Panc1 (cell line): ENCODE measurements around the gene GRHL1. TPM values are rescaled to one million over a fixed set of nuclear protein-coding genes. Genes with fewer than 3 reads are reported as not detected.

Experiments
- ATAC-seq: fragments of 200-7000 bp; cut with Tn5 transposase; 2 replicates; pipeline ENCODE4 v1.9.1; 2020; ENCODE audit warnings: mild to moderate bottlenecking, moderate library complexity
- BruUV-seq: library from RNA; stranded (reverse); fragments of 400-500 nt; replicated peaks from 2 replicates; lab custom pipeline; 2021; lab: Mats Ljungman, UMichigan
- CTCF ChIA-PET: fragments of 300-600 bp; sonication (Branson Sonifier 250); formaldehyde crosslinking; loops from one replicate; lab custom pipeline; 2022; ENCODE audit warnings: antibody characterized with exemption; lab: Charles Lee
- POLR2A ChIA-PET: fragments of 300-600 bp; sonication (Branson Sonifier 250); formaldehyde crosslinking; loops from one replicate; lab custom pipeline; 2022; ENCODE audit warnings: antibody characterized with exemption; lab: Charles Lee
- DNase-seq: peaks from one replicate; pipeline ENCODE4 v3.0.0-alpha.2; 2010; ENCODE audit warnings: low read depth, low spot score
- H3K27ac ChIP-seq: 2 replicates; pipeline ENCODE4 v1.5.1; 2011; ENCODE audit warnings: mild to moderate bottlenecking, low read length, inconsistent platforms
- H3K27me3 ChIP-seq: fragments of 200-500 bp; sonication (Bioruptor generic); 2 replicates; pipeline ENCODE4 v1.6.0; 2014; ENCODE audit warnings: low read length, inconsistent platforms; ENCODE audit not compliant: control insufficient read depth, insufficient read depth
- H3K36me3 ChIP-seq: fragments of 200-500 bp; sonication (Bioruptor generic); 2 replicates; pipeline ENCODE4 v1.5.1; 2014; ENCODE audit warnings: inconsistent platforms, mild to moderate bottlenecking, low read length, moderate library complexity; ENCODE audit not compliant: control insufficient read depth, insufficient read depth
- H3K4me1 ChIP-seq: 2 replicates; pipeline ENCODE4 v1.5.1; 2011; ENCODE audit warnings: inconsistent platforms, mild to moderate bottlenecking, low read length, moderate library complexity; ENCODE audit not compliant: control insufficient read depth, insufficient read depth
- H3K4me3 ChIP-seq, 2 experiments: 2 replicates each; pipeline ENCODE4 v1.5.1; 2011 to 2012; ENCODE audit warnings: low read depth in 2 of 2, low read length in 2 of 2, mild to moderate bottlenecking in 2 of 2, inconsistent platforms in 1 of 2, moderate library complexity in 1 of 2
- H3K9me3 ChIP-seq: fragments of 200-500 bp; sonication (Bioruptor generic); 2 replicates; pipeline ENCODE4 v1.5.1; 2014; ENCODE audit warnings: low read depth, mild to moderate bottlenecking, inconsistent platforms, low read length, moderate library complexity; ENCODE audit not compliant: control insufficient read depth, insufficient read depth
- CTCF ChIP-seq: fragments of 450-650 bp; IDR thresholded peaks from 2 replicates; pipeline ENCODE4 v1.5.1; 2017; ENCODE audit warnings: mild to moderate bottlenecking
- POLR2AphosphoS5 ChIP-seq: IDR thresholded peaks from 2 replicates; pipeline ENCODE4 v1.6.1; 2012; ENCODE audit warnings: mild to moderate bottlenecking, low read depth, low read length, moderate library complexity
- REST ChIP-seq, 2 experiments: IDR thresholded peaks; 2 replicates each; pipeline ENCODE4 v1.6.1; 2011 to 2012; ENCODE audit warnings: low read depth in 2 of 2, control low read depth in 1 of 2, low read length in 1 of 2, mild to moderate bottlenecking in 1 of 2, moderate library complexity in 1 of 2; ENCODE audit not compliant: insufficient read depth in 1 of 2
- SIN3A ChIP-seq: IDR thresholded peaks from 2 replicates; pipeline ENCODE4 v1.6.1; 2012; ENCODE audit warnings: low read depth, mild to moderate bottlenecking, low read length, moderate library complexity, borderline replicate concordance; ENCODE audit not compliant: insufficient read depth
- TCF7L2 ChIP-seq: IDR thresholded peaks from 2 replicates; pipeline ENCODE4 v1.6.1; 2011; ENCODE audit warnings: mild to moderate bottlenecking, low read depth, low read length, inconsistent platforms
- in situ Hi-C: cut with HindIII; loops from 2 replicates; pipeline ENCODE4 v1.10.0; 2016; ENCODE audit warnings: low sequenced_read_pairs, low pct_unique_long_range_greater_than_20kb
- intact Hi-C: fragments of 100-400 bp; cut with micrococcal nuclease; formaldehyde crosslinking; loops from one replicate; pipeline ENCODE4 v1.10.0; 2022; ENCODE audit not compliant: unreplicated experiment
- total RNA-seq: library from RNA; stranded (reverse); gene quantifications from one replicate; pipeline ENCODE4 v1.2.1, GENCODE V29; 2021; ENCODE audit not compliant: unreplicated experiment

Gene GRHL1
- total RNA-seq, 1 experiment from 2014 or later = 4.7 TPM

DNA sequence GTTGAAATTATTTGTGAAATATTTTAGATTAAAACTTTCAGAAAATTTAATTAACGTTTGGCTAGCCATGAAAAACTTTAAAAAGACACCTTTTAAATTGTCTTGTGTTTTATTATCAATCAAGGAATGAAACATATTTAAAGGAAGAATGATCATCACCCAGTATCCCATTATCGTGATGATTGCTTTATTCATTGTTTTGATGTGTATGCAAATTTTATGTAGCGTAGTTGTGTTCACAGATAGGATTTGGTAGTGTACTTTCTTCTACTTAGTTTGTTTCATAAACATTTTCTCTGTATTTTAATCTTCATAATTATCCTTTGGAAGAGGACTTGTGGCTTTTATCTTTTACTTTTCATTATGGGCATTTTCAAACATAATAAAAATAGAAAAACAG is 7.8 kb downstream of the GRHL1 start:
- in situ Hi-C loops = no loop called here
- CTCF ChIA-PET = no interaction called here
- intact Hi-C loops = no loop called here

GRCh38 chr2:9961013-9961412 is 9.5 kb downstream of the GRHL1 start:
- no peaks in the 10 kb centered on the region for H3K36me3 ChIP-seq
- ChIA-PET CTCF (no interaction called here), POLR2A (no interaction called here)
- no peak for ATAC-seq
- no TSS peak for BruUV-seq
- no peaks in the 10 kb centered on the region for H3K9me3 ChIP-seq
- H3K27ac ChIP-seq = no peak overlapping the region
- no peaks in the 10 kb centered on the region for H3K27me3 ChIP-seq
- intact Hi-C loops = no loop called here
- TF ChIP-seq REST (IDR thresholded peaks at IDR 0.05; ENCODE audit: insufficient read depth in 1 of 2, low read depth in 2 of 2, low read length in 1 of 2) (no peak), TCF7L2 (no peak)
- in situ Hi-C loops = no loop called here
- no peaks in the 10 kb centered on the region for H3K4me1 ChIP-seq
- no peak for DNase-seq
- no peak overlapping the region for H3K4me3 ChIP-seq

More for the DNA sequence above, 7.8 kb downstream of the GRHL1 start:
- POLR2A ChIA-PET = no interaction called here
- Histone ChIP-seq H3K27me3 (no peaks in the 10 kb centered on the region), H3K4me3 (no peak overlapping the region), H3K4me1 (no peaks in the 10 kb centered on the region; the same call in 1 of the 2 replicates), H3K9me3 (no peaks in the 10 kb centered on the region), H3K27ac (no peak overlapping the region), H3K36me3 (no peaks in the 10 kb centered on the region)
- BruUV-seq = no TSS peak
- TF ChIP-seq SIN3A (no peak), CTCF (no peak), TCF7L2 (no peak), POLR2AphosphoS5 (no peak), REST (IDR thresholded peaks at IDR 0.05; ENCODE audit: insufficient read depth in 1 of 2, low read depth in 2 of 2, low read length in 1 of 2) (no peak)
- no peak for DNase-seq
- no peak for ATAC-seq
